BLaER1 (cell line): ENCODE data around the gene MKRN2OS.

Experiments used
- H3K27ac ChIP-seq: shearing (Covaris generic); formaldehyde crosslinking; 2 replicates; pipeline ENCODE4 v1.8.1; 2022
- H3K27me3 ChIP-seq: shearing (Covaris generic); formaldehyde crosslinking; 2 replicates; pipeline ENCODE4 v1.8.1; 2022
- H3K36me3 ChIP-seq: shearing (Covaris generic); formaldehyde crosslinking; 2 replicates; pipeline ENCODE4 v1.8.1; 2022
- H3K4me1 ChIP-seq: shearing (Covaris generic); formaldehyde crosslinking; 2 replicates; pipeline ENCODE4 v1.8.1; 2022
- H3K4me2 ChIP-seq: shearing (Covaris generic); formaldehyde crosslinking; 2 replicates; pipeline ENCODE4 v1.8.1; 2022
- H3K4me3 ChIP-seq: shearing (Covaris generic); formaldehyde crosslinking; 2 replicates; pipeline ENCODE4 v1.8.1; 2022
- H3K9ac ChIP-seq: shearing (Covaris generic); formaldehyde crosslinking; 2 replicates; pipeline ENCODE4 v1.8.1; 2022
- H3K9me3 ChIP-seq: shearing (Covaris generic); formaldehyde crosslinking; 2 replicates; pipeline ENCODE4 v1.8.1; 2022
- H4K20me1 ChIP-seq: shearing (Covaris generic); formaldehyde crosslinking; 2 replicates; pipeline ENCODE4 v1.8.1; 2022
- Cebpa-rat ChIP-seq: shearing (Covaris generic); IDR thresholded peaks from 2 replicates; pipeline ENCODE4 v1.8.1; 2022

MKRN2OS gene, protein sequence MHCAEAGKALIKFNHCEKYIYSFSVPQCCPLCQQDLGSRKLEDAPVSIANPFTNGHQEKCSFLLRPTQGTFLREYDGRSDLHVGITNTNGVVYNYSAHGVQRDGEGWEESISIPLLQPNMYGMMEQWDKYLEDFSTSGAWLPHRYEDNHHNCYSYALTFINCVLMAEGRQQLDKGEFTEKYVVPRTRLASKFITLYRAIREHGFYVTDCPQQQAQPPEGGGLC

DNA sequence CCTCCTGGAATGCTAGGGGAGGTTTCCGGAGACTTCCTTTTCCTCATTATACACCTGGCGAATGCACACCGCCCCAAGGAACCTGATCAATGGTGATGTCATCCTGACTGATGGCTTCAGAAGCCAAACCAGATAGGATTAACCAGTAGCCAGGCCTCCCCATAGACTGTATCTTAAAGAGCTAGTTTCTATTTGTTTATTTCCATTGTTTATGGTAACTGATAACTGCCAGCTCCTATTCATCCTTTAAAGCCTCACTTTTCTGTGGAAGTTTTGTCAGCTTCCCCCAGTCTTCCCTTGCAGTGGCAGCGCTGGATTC is at the start of gene MKRN2OS:
MKRN2OS (minus strand) TSS at position 27 of the 319 bp plus-strand sequence. CDS start 35 bp downstream, outside the sequence.
- no peaks in the 10 kb centered on the region for H3K27me3 ChIP-seq
- H3K4me2 ChIP-seq = no peak within 1 kb of the TSS
- H3K9ac ChIP-seq = no peak within 1 kb of the TSS
- H4K20me1 ChIP-seq = no peaks in the 10 kb centered on the region
- no peak within 1 kb of the TSS for H3K27ac ChIP-seq
- no peak for TF ChIP-seq Cebpa-rat
- H3K4me3 ChIP-seq = no peak within 1 kb of the TSS
- peaks cover 17% of the 10 kb centered on the region for H3K36me3 ChIP-seq
- H3K4me1 ChIP-seq = no peaks in the 10 kb centered on the region
- H3K9me3 ChIP-seq = no peaks in the 10 kb centered on the region

DNA sequence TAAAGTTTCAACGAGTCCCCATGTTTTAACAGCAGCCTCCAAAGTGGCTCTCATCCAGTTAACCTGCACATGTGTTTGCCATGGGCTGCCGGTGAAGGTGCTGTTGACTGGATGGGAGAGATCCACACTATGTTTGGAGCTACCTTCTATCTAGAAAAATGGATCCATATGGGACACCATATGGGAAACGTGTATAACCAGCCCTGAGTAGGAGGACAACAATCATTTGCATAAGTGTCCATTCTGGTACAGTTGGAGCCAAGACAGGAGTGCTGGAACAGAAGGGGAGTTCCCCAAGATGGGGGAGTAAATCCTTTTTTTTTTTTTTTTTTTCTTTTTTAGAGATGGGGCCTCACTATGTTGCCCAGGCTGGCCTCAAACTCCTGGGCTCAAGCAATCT is 48.2 kb upstream of the MKRN2OS start:
- H3K9ac ChIP-seq = no peak overlapping the region
- no peak overlapping the region for H3K4me3 ChIP-seq
- H4K20me1 ChIP-seq = peaks cover 63% of the 10 kb centered on the region
- no peak for TF ChIP-seq Cebpa-rat
- H3K4me1 ChIP-seq = peaks cover 31% of the 10 kb centered on the region
- H3K27me3 ChIP-seq = no peaks in the 10 kb centered on the region
- H3K36me3 ChIP-seq = peaks cover 99% of the 10 kb centered on the region
- no peak overlapping the region for H3K4me2 ChIP-seq
- H3K27ac ChIP-seq = no peak overlapping the region
- no peaks in the 10 kb centered on the region for H3K9me3 ChIP-seq

DNA sequence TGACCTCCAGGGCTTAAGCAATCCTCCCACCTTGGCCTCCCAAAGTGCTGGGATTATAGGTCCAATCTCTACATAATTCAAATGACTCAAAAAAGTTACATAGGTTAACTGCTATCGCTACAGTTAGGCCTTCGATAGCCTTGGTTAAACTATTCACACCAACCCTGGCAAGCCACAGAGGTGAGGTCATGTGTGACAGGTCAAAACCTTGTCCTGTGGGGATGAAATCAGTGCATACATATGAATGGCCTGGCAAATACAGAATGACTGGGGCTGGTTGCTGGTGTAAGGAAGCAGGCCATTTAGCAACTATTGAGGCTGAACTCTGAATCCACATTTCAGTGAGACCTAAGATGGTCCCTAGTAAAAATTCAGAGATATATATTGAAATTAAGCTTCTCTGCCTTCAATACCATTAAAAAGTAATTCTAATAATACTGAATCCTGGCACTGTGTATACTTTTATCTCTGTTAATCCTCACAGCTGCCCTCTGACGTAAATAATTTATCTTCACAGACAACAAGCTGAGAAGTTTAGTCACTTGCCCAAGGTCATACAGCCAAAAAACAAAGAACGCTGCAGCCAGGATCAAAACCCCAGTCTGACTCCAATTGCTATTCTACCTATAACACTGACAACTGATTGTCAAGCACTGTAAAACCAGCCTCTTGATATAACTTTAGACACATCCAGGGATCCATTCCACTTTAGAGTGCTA is 46.9 kb upstream of the MKRN2OS start:
- TF ChIP-seq Cebpa-rat = no peak
- H3K4me1 ChIP-seq = peaks cover 31% of the 10 kb centered on the region
- H3K36me3 ChIP-seq = peaks cover 99% of the 10 kb centered on the region
- no peak overlapping the region for H3K4me3 ChIP-seq
- peak overlapping the region; percentile 52 for H3K4me2 ChIP-seq
- no peaks in the 10 kb centered on the region for H3K27me3 ChIP-seq
- H3K27ac ChIP-seq = no peak overlapping the region
- H3K9me3 ChIP-seq = no peaks in the 10 kb centered on the region
- peaks cover 76% of the 10 kb centered on the region for H4K20me1 ChIP-seq
- no peak overlapping the region for H3K9ac ChIP-seq

DNA sequence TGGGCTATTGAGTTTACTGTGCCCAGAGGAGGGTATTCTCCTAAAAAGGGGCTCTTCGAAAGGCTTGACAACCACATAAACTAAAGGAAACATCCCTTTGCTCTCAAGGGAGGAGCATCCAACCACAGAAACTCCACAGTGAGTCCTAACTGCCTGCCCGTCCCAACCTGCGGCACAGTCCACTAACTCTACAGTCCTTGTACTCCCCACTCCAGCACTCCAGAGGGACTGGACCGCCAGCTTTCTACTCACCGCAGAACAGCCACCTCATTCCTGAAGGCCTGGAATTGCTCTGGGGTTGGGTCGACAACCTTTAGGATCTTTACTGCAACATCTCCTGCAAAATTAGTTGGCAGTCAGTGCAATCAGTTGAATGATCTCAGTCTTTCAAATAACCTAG is 46.2 kb upstream of the MKRN2OS start:
- peaks cover 99% of the 10 kb centered on the region for H3K36me3 ChIP-seq
- H3K27ac ChIP-seq = no peak overlapping the region

DNA sequence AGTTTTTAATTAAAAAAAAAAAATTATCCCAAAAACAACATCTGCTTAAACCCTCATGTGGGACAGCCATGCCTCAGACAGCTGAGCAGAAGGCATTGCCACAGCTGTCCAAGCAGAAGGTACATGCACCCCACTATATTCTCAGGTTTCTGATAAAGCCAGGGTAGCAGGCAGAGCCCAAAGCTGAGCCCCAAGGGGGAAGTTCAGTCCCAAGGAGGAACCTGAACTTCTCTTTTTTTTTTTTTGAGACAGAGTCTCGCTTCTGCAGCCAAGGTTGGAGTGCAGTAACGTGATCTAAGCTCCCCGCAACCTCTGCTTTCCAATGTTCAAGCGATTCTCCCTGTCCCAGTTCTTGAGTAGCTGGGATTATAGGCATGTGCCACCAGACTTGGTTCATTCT is 44.8 kb upstream of the MKRN2OS start:
- no peaks in the 10 kb centered on the region for H3K27me3 ChIP-seq
- no peaks in the 10 kb centered on the region for H3K9me3 ChIP-seq
- peaks cover 31% of the 10 kb centered on the region for H3K4me1 ChIP-seq
- no peak overlapping the region for H3K9ac ChIP-seq
- H3K4me3 ChIP-seq = no peak overlapping the region
- peaks cover 99% of the 10 kb centered on the region for H3K36me3 ChIP-seq
- no peak overlapping the region for H3K27ac ChIP-seq
- no peak overlapping the region for H3K4me2 ChIP-seq
- peaks cover 95% of the 10 kb centered on the region for H4K20me1 ChIP-seq
- TF ChIP-seq Cebpa-rat = no peak

More for the DNA sequence above, 46.2 kb upstream of the MKRN2OS start:
- no peaks in the 10 kb centered on the region for H3K27me3 ChIP-seq
- H3K9ac ChIP-seq = peak overlapping the region; percentile 46; the same call in 1 of the 2 replicates
- TF ChIP-seq Cebpa-rat = no peak
- no peak overlapping the region for H3K4me3 ChIP-seq
- no peaks in the 10 kb centered on the region for H3K9me3 ChIP-seq
- H4K20me1 ChIP-seq = peaks cover 83% of the 10 kb centered on the region
- peaks cover 31% of the 10 kb centered on the region for H3K4me1 ChIP-seq
- peak overlapping the region; percentile 52 for H3K4me2 ChIP-seq

DNA sequence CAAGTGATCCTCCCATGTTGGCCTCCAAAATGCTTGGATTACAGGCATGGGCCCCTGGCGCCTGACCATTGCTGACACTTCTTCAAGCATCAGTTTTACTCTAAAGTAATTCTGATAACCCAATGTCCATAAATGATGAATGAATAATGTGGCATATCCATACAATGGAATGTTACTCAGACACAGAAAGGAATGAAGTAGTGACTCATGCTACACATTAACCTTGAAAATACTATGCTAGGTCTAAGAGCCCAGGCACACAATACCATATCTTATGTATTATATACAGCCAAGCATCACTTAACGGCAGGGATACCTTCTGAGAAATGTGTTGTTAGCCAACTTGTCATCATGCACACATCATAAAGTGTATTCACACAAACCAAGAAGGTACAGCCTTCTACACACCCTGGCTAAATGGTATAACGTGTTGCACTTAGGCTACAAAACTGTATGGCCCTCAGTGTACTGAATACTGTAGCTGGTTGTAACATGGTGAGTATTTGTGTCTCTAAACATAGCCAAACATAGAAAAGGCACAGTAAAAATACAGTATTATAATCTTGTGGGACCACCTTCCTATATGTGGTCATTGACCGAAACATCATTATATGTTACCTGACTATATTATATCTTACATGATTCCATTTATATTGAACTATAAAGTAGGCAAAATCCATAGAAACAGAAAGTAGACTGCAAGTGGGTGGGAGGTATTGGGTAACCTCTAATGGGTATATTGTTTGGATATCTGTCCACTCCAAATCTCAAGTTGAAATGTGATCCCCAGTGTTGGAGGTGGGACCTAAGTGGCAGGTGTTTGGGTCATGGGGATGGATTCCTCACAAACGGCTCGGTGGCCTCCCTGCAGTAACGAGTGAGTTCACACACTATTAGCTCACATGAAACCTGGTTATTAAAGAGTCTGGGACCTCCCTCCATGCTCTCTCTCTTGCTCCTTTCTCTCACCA is 43.0 kb upstream of the MKRN2OS start:
- Histone ChIP-seq H3K36me3 (peaks cover 99% of the 10 kb centered on the region), H3K4me3 (no peak overlapping the region), H3K4me1 (peaks cover 31% of the 10 kb centered on the region), H4K20me1 (peaks cover 96% of the 10 kb centered on the region), H3K9ac (no peak overlapping the region), H3K4me2 (no peak overlapping the region), H3K9me3 (no peaks in the 10 kb centered on the region), H3K27me3 (no peaks in the 10 kb centered on the region), H3K27ac (no peak overlapping the region)
- no peak for TF ChIP-seq Cebpa-rat

DNA sequence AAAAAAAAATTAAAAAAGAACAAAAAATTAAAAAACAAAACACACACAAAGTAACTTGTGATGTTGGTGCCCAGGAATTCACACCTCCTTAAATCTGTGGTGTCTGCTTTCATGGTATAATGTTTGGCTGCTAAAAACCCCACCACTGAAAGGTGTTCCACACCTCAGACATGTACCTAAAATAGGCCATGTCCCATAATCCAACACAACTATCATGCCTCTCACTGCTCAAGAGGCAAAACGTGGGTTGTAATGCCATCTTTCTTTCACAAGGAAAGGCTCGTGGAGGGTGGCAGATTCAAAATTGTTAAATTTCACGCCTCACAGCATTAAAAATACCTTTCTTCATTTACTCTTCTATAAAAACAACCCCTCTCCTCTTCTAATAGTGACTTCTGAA is 41.1 kb upstream of the MKRN2OS start:
- Histone ChIP-seq H3K27ac (no peak overlapping the region), H3K36me3 (peaks cover 100% of the 10 kb centered on the region), H3K27me3 (no peaks in the 10 kb centered on the region), H4K20me1 (peaks cover 100% of the 10 kb centered on the region), H3K4me1 (peaks cover 14% of the 10 kb centered on the region), H3K4me3 (no peak overlapping the region), H3K4me2 (no peak overlapping the region), H3K9ac (no peak overlapping the region), H3K9me3 (no peaks in the 10 kb centered on the region)
- TF ChIP-seq Cebpa-rat = no peak

DNA sequence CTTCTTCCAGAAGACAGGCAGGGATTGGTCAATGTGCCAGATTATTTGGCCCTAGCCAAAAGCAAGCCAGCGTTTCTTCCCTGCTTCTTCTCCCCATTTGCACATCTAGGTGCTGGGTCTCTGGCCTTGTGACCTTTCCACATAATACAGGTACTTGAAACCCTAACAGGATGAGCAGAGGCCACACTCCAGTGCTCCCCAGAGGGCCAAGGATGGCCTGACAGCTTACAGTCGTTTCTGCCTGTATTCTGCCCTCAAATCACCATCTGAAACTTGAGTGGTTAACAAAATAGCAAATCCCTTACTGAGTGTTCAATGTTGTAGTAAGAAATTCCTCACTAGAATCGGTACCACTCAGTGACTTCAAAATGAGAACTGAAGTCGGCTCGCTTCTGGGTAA is 40.7 kb upstream of the MKRN2OS start:
- H3K36me3 ChIP-seq = peaks cover 100% of the 10 kb centered on the region
- H3K27ac ChIP-seq = no peak overlapping the region
- peaks cover 100% of the 10 kb centered on the region for H4K20me1 ChIP-seq
- TF ChIP-seq Cebpa-rat = no peak
- H3K9ac ChIP-seq = no peak overlapping the region
- no peaks in the 10 kb centered on the region for H3K27me3 ChIP-seq
- no peak overlapping the region for H3K4me2 ChIP-seq
- H3K9me3 ChIP-seq = no peaks in the 10 kb centered on the region
- peaks cover 10% of the 10 kb centered on the region for H3K4me1 ChIP-seq
- H3K4me3 ChIP-seq = no peak overlapping the region

DNA sequence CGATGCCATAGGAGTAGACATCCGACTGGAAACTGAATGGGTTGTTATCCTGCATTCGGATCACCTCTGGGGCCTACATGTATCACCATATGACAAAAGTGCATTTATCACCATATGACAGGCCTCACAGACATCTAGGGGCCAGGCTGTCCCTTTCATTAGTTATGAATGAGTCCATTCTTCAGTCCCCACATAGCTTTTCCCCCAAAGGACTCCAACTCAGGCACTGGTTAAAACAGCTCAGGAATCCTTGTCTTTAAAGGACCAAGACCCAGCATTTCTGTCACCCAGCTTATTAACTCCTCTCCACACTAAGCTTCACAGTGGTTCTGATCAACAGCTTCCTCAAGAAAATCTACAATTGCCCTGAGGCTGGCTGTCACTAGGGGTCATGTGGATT is 39.9 kb upstream of the MKRN2OS start:
- TF ChIP-seq Cebpa-rat = no peak
- Histone ChIP-seq H3K9ac (no peak overlapping the region), H3K36me3 (peaks cover 98% of the 10 kb centered on the region), H3K4me3 (no peak overlapping the region), H3K27ac (no peak overlapping the region), H3K27me3 (no peaks in the 10 kb centered on the region), H4K20me1 (peaks cover 97% of the 10 kb centered on the region), H3K4me1 (peaks cover 2% of the 10 kb centered on the region), H3K9me3 (no peaks in the 10 kb centered on the region), H3K4me2 (no peak overlapping the region)
